SK-N-MC (cell line): ENCODE results near the gene C2CD3.

Experiments used
- DNase-seq: peaks from one replicate; pipeline ENCODE4 v3.0.0-alpha.2; 2011; ENCODE audit warnings: low read depth, low spot score
- H3K27ac ChIP-seq: fragments of 200-600 bp; sonication (generic); 2 replicates; pipeline ENCODE4 v1.5.1; 2016; ENCODE audit warnings: mixed run types
- H3K36me3 ChIP-seq: fragments of 200-600 bp; sonication (generic); 2 replicates; pipeline ENCODE4 v1.6.1; 2017; ENCODE audit warnings: antibody characterized with exemption, low read length, mixed read lengths; ENCODE audit not compliant: insufficient read depth
- H3K4me3 ChIP-seq: fragments of 200-600 bp; sonication (generic); 2 replicates; pipeline ENCODE4 v1.5.1; 2016
- H3K9ac ChIP-seq: fragments of 200-600 bp; sonication (generic); 2 replicates; pipeline ENCODE4 v1.8.0; 2017; ENCODE audit warnings: mixed run types, mixed read lengths; ENCODE audit not compliant: insufficient read length
- H3K9me3 ChIP-seq: fragments of 200-600 bp; sonication (generic); 2 replicates; pipeline ENCODE4 v1.6.1; 2017; ENCODE audit warnings: low read depth, mild to moderate bottlenecking, antibody characterized with exemption, low read length, moderate library complexity, mixed read lengths
- EZH2 ChIP-seq: fragments of 200-600 bp; sonication (generic); IDR thresholded peaks from one replicate; pipeline ENCODE4 v1.6.1; 2017; ENCODE audit warnings: antibody characterized with exemption
- FOXP2 ChIP-seq: optimal IDR thresholded peaks from 2 replicates; pipeline ENCODE3; 2011; ENCODE audit warnings: mild to moderate bottlenecking, moderate library complexity; ENCODE audit not compliant: insufficient read depth; ENCODE audit errors: extremely low read length, control extremely low read depth
- POLR2AphosphoS5 ChIP-seq: IDR thresholded peaks from 2 replicates; pipeline ENCODE4 v1.6.1; 2012; ENCODE audit warnings: mild to moderate bottlenecking, low read depth, low read length, borderline replicate concordance

The C2CD3 gene

DNA sequence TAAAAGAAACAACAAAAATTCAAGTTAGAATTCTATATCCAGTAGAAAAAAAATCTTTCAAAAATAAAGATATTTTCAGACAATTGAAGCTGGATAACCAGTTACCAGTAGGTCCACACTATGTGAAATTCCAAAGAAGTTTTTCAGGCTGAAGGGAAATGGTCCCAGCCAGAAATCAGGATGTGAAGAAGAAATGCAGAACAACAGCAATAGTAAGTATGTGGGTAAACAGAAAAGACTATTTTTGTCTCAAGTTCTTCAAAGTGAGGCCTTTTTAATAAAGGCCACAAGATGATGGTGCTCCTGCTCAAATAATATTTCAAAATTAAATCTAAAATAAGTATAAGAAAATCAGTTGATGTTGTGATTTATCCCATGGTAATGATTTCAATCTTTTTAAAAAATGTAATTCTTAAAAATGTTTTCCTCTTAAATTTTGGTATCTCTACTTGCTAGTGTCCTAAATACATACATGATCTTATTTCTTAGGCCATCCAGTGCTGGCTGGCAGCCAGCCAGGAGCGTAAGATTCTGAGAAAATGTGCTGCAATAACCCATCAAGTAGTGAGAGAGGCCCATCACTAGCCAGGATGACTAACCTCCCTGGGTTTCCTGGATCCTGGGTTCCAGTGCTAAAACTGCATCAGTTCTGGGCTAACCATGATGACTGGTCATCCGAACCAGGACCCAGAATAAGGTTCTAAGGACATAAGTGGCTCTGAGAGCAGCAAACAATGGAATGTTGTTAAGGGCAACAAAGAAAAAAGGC, 146.4 kb downstream of the C2CD3 start:
- no peak for DNase-seq
- Histone ChIP-seq H3K9me3 (no peaks in the 10 kb centered on the region), H3K27ac (no peak overlapping the region), H3K36me3 (no peaks in the 10 kb centered on the region), H3K9ac (no peak overlapping the region), H3K4me3 (no peak overlapping the region)
- no peak for TF ChIP-seq EZH2
- TF ChIP-seq FOXP2 = no peak
- no peak for TF ChIP-seq POLR2AphosphoS5

DNA sequence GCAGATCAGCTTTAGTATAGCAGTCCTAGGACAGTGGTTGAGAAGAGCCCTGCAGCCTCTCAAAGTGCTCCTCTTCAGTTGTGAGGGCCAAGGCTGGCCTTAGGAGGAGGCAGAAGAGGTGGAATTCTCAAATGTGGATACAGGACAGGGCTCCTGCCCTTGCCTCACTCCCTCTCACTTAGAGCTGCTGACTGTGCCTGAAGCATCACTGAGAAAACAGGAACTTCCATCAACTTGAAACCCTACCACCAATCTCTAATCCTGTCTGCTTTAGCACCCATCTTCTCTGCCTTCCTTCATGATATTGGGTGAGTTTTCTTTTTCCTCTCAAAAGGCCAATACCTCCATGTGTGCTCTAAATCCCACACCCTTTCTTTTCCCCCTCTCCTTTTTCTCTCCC, 147.5 kb downstream of the C2CD3 start:
- no peak overlapping the region for H3K9ac ChIP-seq
- TF ChIP-seq FOXP2 = no peak
- H3K9me3 ChIP-seq = no peaks in the 10 kb centered on the region
- H3K4me3 ChIP-seq = no peak overlapping the region
- no peaks in the 10 kb centered on the region for H3K36me3 ChIP-seq
- H3K27ac ChIP-seq = no peak overlapping the region
- DNase-seq = no peak

DNA sequence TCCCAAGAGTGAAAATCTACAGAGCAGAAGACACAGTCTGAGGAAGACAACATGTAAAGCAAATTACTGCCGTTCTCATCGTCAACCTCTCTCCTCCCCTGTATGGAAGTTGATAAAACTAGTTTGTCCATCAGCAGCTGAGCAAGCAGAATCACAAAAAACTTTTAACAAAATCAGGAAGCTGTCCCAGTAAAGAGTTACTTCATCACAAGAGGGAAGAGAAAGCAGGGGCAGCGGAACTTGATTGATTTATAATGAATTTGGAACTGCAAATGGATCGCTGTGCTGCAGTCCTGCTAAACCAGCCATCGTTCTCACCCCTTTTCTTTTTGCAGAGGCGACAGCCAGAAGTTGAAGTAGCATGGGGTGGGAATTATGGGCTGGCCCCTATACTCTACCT, 148.3 kb downstream of the C2CD3 start:
- Histone ChIP-seq H3K27ac (no peak overlapping the region), H3K4me3 (no peak overlapping the region), H3K36me3 (no peaks in the 10 kb centered on the region; the same call in 1 of the 2 replicates), H3K9me3 (no peaks in the 10 kb centered on the region), H3K9ac (no peak overlapping the region)
- DNase-seq = no peak
- TF ChIP-seq FOXP2 (no peak), POLR2AphosphoS5 (no peak), EZH2 (no peak)

DNA sequence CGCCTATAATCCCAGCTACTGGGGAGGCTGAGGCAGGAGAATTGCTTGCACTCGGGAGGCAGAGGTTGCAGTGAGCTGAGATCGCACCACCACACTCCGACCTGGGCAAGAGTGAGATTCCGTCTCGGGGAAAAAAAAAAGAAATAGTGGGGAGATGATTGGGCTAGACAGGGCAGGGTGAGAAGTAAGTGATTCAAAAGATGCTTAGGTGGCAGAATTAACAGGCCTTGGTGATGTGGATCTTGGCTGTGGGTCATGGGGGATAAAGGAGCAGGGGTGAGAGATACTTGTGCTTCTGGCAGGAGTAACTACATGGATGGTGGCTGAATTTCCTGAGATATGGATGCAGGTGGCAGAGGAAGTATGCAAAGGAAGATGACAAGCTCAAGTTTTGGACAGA, 148.8 kb downstream of the C2CD3 start:
- Histone ChIP-seq H3K36me3 (no peaks in the 10 kb centered on the region; the same call in 1 of the 2 replicates), H3K4me3 (no peak overlapping the region), H3K9ac (no peak overlapping the region), H3K9me3 (no peaks in the 10 kb centered on the region), H3K27ac (no peak overlapping the region)
- TF ChIP-seq EZH2 (no peak), POLR2AphosphoS5 (no peak), FOXP2 (no peak)
- DNase-seq = no peak

DNA sequence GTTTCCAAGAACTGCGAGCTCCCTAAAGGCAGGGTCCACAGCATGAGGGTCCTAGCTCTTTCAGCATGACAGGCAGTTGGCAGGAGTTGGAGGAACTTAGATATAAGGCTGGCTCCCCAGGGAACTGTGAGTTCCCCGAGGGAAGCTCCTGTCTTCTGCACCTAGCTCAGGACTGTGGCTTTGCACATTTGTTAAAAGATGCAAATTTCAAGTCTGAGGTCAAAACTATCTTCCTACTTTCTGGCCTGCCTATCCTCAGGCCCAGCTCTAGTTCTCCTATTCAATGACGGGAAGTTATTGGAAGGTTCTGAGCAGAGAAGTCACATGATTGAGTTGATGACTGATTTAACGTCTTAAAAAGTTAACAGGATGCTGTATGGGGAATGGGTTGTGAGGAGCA, 150.3 kb downstream of the C2CD3 start:
- TF ChIP-seq POLR2AphosphoS5 (no peak), FOXP2 (no peak), EZH2 (no peak)
- Histone ChIP-seq H3K27ac (no peak overlapping the region), H3K9me3 (no peaks in the 10 kb centered on the region), H3K36me3 (no peaks in the 10 kb centered on the region; the same call in 1 of the 2 replicates), H3K9ac (no peak overlapping the region), H3K4me3 (no peak overlapping the region)
- DNase-seq = no peak

DNA sequence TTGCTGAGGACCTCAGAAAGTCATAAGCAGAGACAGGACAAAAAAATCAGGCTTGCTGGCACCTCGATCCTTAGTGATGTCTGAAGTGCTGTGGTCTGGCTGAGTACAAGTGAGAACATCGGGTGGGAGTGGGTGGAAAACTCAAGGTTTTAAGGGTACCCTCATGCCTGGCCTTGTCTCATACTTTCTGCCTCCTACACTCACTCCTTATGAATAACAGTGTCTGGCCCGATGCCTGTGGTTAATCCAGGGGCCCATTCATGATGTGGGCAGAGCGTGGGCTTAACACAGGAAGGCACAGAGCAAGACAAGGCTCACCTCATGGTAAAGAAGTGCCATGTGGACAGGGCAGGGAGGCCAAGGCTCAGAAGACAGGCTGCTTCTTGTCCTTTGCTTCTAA, 150.9 kb downstream of the C2CD3 start:
- no peaks in the 10 kb centered on the region; the same call in 1 of the 2 replicates for H3K36me3 ChIP-seq
- TF ChIP-seq POLR2AphosphoS5 = no peak
- no peak for TF ChIP-seq EZH2
- no peak for TF ChIP-seq FOXP2
- H3K27ac ChIP-seq = no peak overlapping the region
- H3K9ac ChIP-seq = no peak overlapping the region
- DNase-seq = no peak
- H3K9me3 ChIP-seq = no peaks in the 10 kb centered on the region
- no peak overlapping the region for H3K4me3 ChIP-seq

DNA sequence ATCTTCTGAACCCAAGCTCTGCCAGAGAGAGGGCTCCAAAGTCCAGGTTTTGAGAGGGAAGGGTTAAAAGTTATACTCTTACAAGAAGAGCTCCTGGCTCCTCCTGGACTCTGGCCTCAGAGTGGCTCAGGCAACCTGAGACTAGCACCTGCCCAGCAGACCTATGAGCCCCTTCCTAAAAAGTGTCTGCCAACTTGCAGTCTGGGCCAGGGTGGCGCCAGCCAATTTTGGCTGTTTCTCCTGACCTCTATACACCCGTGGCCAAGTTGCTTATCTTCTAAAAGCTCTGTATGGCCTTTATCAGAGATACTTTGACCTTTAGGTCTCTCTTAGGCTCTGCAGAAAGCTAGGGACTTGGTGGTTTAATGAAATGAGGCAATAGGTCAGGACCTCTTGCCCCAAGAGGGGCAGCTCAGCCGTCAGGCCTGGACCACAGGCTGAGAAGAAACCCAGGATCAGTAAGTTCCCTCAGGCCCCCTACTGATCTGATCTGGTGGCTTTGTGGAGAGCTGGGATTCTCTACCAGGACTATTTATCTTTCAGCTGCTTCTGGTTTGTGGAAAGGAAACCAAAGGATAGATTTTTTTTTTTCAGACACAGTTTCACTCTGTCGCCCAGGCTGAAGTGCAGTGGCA, 151.6 kb downstream of the C2CD3 start:
- no peak overlapping the region for H3K9ac ChIP-seq
- H3K9me3 ChIP-seq = no peaks in the 10 kb centered on the region
- DNase-seq = no peak
- TF ChIP-seq POLR2AphosphoS5 (no peak), FOXP2 (no peak), EZH2 (no peak)
- H3K27ac ChIP-seq = no peak overlapping the region
- no peaks in the 10 kb centered on the region; the same call in 1 of the 2 replicates for H3K36me3 ChIP-seq
- H3K4me3 ChIP-seq = no peak overlapping the region

DNA sequence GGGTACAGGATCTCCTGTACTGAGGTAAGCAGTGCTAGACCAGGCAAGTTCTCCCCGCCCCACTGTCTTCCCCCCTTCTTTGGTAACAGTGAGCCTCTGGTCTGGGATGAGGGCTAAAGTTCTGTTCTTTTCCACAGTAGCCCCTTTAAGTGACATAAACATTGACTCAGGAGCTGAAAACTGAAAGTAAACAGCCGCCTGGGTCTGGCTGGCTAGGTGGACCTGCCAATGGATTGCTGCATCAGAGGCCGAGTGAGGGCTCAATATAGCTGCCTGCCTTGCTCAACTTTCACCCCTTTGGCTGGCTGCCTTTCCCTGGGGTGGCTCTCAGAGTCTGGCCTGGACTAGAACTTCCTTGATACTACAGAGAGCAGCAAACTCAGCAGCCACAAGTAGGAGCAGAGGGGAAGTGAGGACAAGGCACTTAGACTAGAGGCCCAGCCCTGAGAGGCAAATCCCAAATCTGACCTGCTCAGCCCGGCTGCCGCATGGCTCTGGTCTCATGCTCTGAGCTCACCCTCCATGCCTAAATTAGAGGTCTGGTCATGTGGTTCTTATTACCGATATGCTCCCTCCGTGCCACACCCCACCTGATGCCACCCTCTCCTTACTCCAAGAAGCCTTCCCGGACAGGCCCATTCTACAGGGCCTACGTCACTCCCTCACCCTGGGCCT, 152.3 kb downstream of the C2CD3 start:
- Histone ChIP-seq H3K36me3 (no peaks in the 10 kb centered on the region; the same call in 1 of the 2 replicates), H3K27ac (no peak overlapping the region), H3K9ac (no peak overlapping the region), H3K4me3 (no peak overlapping the region), H3K9me3 (no peaks in the 10 kb centered on the region)
- no peak for TF ChIP-seq FOXP2
- no peak for TF ChIP-seq EZH2
- no peak for TF ChIP-seq POLR2AphosphoS5
- DNase-seq = no peak
